Transverse colon (tissue), 4 donors: ENCODE measurements around the gene NFXL1. TPM values are rescaled to one million over a fixed set of nuclear protein-coding genes. Genes with fewer than 3 reads are reported as not detected.

ENCODE experiments used
- DNase-seq: peaks from one replicate; pipeline ENCODE4 v3.0.0-alpha.2; 2019
- H3K27ac ChIP-seq, 4 donors: fragments of 200-600 bp; sonication (generic); 2 replicates each; pipeline ENCODE4 v1.5.1; 2016 to 2018; ENCODE audit warnings: inconsistent platforms in 4 of 4
- H3K27me3 ChIP-seq: fragments of 200-600 bp; sonication (generic); 2 replicates; pipeline ENCODE4 v1.5.1; 2017; ENCODE audit warnings: inconsistent platforms
- H3K36me3 ChIP-seq, 4 donors: fragments of 200-600 bp; sonication (generic); 2 replicates each; pipeline ENCODE4 v1.5.1; 2017 to 2019; ENCODE audit warnings: inconsistent platforms in 4 of 4
- H3K4me1 ChIP-seq, 4 donors: fragments of 200-600 bp; sonication (generic); 2 replicates each; pipeline ENCODE4 v1.5.1; 2017 to 2020; ENCODE audit warnings: inconsistent platforms in 4 of 4
- H3K4me3 ChIP-seq, 4 donors: fragments of 200-600 bp; sonication (generic); 1 replicate in 1 of 4; 2 replicates in 3 of 4; pipeline versions ENCODE4 v1.5.1 to v1.6.1; 2017 to 2019; ENCODE audit warnings: inconsistent platforms in 4 of 4
- H3K9me3 ChIP-seq, 2 donors: fragments of 200-600 bp; sonication (generic); 2 replicates each; pipeline ENCODE4 v1.5.1; 2017 to 2019; ENCODE audit warnings: inconsistent platforms in 2 of 2
- CTCF ChIP-seq, 5 experiments: fragments of 200-600 bp in 3 of 5; fragments of 450-650 bp in 2 of 5; sonication (generic) in 3 of 5; IDR thresholded peaks; 1 replicate in 2 of 5; 2 replicates in 3 of 5; pipeline ENCODE4 v1.5.1; 2016 to 2017; ENCODE audit warnings: antibody characterized with exemption in 5 of 5, inconsistent platforms in 3 of 5, mild to moderate bottlenecking in 2 of 5, moderate library complexity in 1 of 5
- EP300 ChIP-seq: sonication (generic); formaldehyde crosslinking; IDR thresholded peaks from one replicate; pipeline ENCODE4 v1.6.1; 2017; ENCODE audit warnings: antibody characterized with exemption, low read depth
- POLR2A ChIP-seq: fragments of 450-650 bp; IDR thresholded peaks from one replicate; pipeline ENCODE4 v1.6.1; 2016; ENCODE audit warnings: antibody characterized with exemption, mild to moderate bottlenecking, moderate library complexity
- POLR2AphosphoS5 ChIP-seq, 3 donors: sonication (generic); formaldehyde crosslinking; IDR thresholded peaks; one replicate each; pipeline ENCODE4 v1.6.1; 2016; ENCODE audit warnings: antibody characterized with exemption in 3 of 3
- whole genome bisulfite sequencing, 2 donors: methylation state at CpG; one replicate each; pipeline ENCODE4 v1.1.5; 2018; ENCODE audit warnings: low coverage in 1 of 2; 5-methylcytosine and 5-hydroxymethylcytosine counted together
- in situ Hi-C, 4 donors: fragments of 200-750 bp; cut with MboI; loops; one replicate each; pipeline versions ENCODE4 v1.15.0 to v1.15.1; 2017; ENCODE audit warnings: low sequenced_read_pairs in 3 of 4, low pct_ligation_motif_present in 1 of 4, low pct_unique_long_range_greater_than_20kb in 1 of 4
- intact Hi-C: fragments of 100-400 bp; cut with DNase I; formaldehyde crosslinking; loops from one replicate; pipeline ENCODE4 v1.15.1; 2023; ENCODE audit warnings: low total_unique reads
- total RNA-seq, 4 donors: library from RNA; depleted of rRNA; stranded (reverse); fragments of >200 nt; gene quantifications; one replicate each; pipeline ENCODE4 v1.1.0, GENCODE V29; 2016

Gene NFXL1
- total RNA-seq, 4 donors from 2014 or later, result 2.0 to 22.4 (median 9.3) TPM

DNA sequence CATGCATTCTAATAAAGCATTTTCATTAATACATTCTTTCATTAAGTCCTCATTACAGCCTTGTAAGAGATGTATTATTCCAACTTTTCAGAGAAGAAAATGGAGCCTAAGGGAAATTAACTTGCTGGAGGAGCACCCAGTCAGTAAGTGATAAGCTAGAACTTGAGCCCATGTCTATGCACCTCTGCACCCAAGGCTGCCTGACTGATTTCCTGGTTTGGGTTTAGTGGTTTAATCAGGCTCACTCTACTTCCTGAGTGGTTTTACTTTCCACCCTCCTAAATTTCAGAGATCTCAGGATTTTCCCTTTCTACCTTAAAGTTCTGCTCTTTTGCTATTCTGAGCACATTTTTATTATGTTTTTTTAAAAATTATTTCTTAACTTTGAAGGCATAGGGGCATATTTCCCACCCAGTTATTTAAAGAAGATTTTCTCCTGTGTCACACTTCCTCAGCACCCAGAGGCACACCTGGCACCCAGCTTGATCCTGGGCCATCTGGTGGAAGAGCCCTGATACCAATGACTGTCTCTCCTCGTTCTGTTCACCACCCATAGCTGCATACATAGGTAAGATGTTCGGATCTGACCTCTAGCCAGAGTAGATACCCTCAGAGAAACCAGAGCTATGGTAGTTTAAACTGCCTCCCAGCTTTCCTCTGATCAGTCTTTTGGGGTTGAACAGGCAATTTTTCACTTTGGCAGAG, 86.9 kb downstream of the NFXL1 start:
- TF ChIP-seq CTCF (IDR thresholded peaks at IDR 0.05) (no peak), EP300 (no peak), POLR2A (no peak), POLR2AphosphoS5 (IDR thresholded peaks at IDR 0.05) (no peak)
- Histone ChIP-seq H3K27me3 (no peaks in the 10 kb centered on the region), H3K9me3 (no peaks in the 10 kb centered on the region), H3K36me3 (no peaks in the 10 kb centered on the region), H3K4me3 (no peak overlapping the region), H3K27ac (no peak overlapping the region), H3K4me1 (no peaks in the 10 kb centered on the region)
- WGBS, 2 donors, result 71 to 86% methylated on average over 2 of the region's 2 CpGs
- in situ Hi-C loops, result loop anchor here in 2 of 4 donors (25.0 kb wide), 2 partner anchors 140 to 165 kb away; no protein-coding TSS in a partner anchor
- no peak for DNase-seq
- intact Hi-C loops, result no loop called here

GRCh38 chr4:47824840-47825239, 89.5 kb downstream of the NFXL1 start:
- intact Hi-C loops, result no loop called here
- no peak overlapping the region for H3K27ac ChIP-seq
- H3K27me3 ChIP-seq, result no peaks in the 10 kb centered on the region
- DNase-seq, result no peak
- TF ChIP-seq CTCF (IDR thresholded peaks at IDR 0.05), result no peak
- in situ Hi-C loops, result loop anchor here in 2 of 4 donors (25.0 kb wide), 2 partner anchors 138 to 163 kb away; no protein-coding TSS in a partner anchor
- no peaks in the 10 kb centered on the region for H3K9me3 ChIP-seq
- WGBS, 2 donors, result 72% methylated on average over 7 of the region's 7 CpGs; no CpG with 5 or more reads in 1 of the 2 donors
- no peak overlapping the region for H3K4me3 ChIP-seq
- no peaks in the 10 kb centered on the region for H3K4me1 ChIP-seq
- H3K36me3 ChIP-seq, result no peaks in the 10 kb centered on the region

DNA sequence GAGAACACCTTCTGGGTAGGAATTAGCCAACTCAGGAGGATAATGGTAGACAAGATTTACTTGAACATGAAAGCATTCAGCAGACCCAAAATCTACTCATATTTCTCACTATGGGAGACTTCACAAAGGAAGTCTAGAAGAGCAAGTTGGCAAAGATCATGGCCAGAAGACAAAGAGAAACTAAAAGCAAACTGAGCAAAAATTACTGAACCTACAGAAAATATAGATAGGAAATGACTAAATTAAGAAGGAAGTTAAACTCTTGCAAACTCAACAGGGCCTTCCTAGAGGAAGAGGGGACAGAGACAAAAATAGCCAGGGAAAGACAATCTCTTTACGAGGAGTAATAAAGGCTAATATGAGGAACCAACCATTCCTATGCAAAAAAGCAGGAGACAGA, 95.2 kb downstream of the NFXL1 start:
- intact Hi-C loops (no loop called here), in situ Hi-C loops (no loop called here)
- Histone ChIP-seq H3K27ac (no peak overlapping the region), H3K27me3 (no peaks in the 10 kb centered on the region), H3K9me3 (no peaks in the 10 kb centered on the region), H3K36me3 (no peaks in the 10 kb centered on the region), H3K4me1 (no peaks in the 10 kb centered on the region), H3K4me3 (no peak overlapping the region)
- DNase-seq, result no peak
- no peak for TF ChIP-seq POLR2A
- no peak for TF ChIP-seq POLR2AphosphoS5 (IDR thresholded peaks at IDR 0.05)
- no peak for TF ChIP-seq CTCF (IDR thresholded peaks at IDR 0.05)
- TF ChIP-seq EP300, result no peak
- 71 to 81% methylated on average over 1 of the region's 1 CpG for WGBS, 2 donors

GRCh38 chr4:47817275-47817674, 97.1 kb downstream of the NFXL1 start:
- intact Hi-C loops, result no loop called here
- Histone ChIP-seq H3K36me3 (no peaks in the 10 kb centered on the region), H3K4me1 (no peaks in the 10 kb centered on the region), H3K27me3 (no peaks in the 10 kb centered on the region), H3K27ac (no peak overlapping the region), H3K9me3 (no peaks in the 10 kb centered on the region), H3K4me3 (no peak overlapping the region)
- in situ Hi-C loops, result no loop called here
- DNase-seq, result no peak
- TF ChIP-seq POLR2A, result no peak
- no peak for TF ChIP-seq POLR2AphosphoS5 (IDR thresholded peaks at IDR 0.05)
- no peak for TF ChIP-seq EP300
- TF ChIP-seq CTCF (IDR thresholded peaks at IDR 0.05), result no peak
